Fibroblast of the aortic adventitia (primary cell): Measurements from ENCODE around the gene FGF14. TPM values are rescaled to one million over a fixed set of nuclear protein-coding genes. Genes with fewer than 3 reads are reported as not detected.

Experiments
- DNase-seq: peaks from one replicate; pipeline ENCODE4 v3.0.0-alpha.2; 2010; ENCODE audit warnings: low read depth
- H3K4me3 ChIP-seq: 2 replicates; pipeline ENCODE4 v1.5.1; 2011; ENCODE audit warnings: low read depth, mild to moderate bottlenecking, control low read depth, low read length, moderate library complexity
- CTCF ChIP-seq: IDR thresholded peaks from 2 replicates; pipeline ENCODE4 v1.5.1; 2011; ENCODE audit warnings: mild to moderate bottlenecking, low read length, control low read depth, inconsistent platforms; ENCODE audit not compliant: insufficient read depth
- total RNA-seq: library from RNA; depleted of rRNA; stranded (reverse); fragments of >200 nt; gene quantifications from 2 replicates; pipeline ENCODE4 v1.2.3, GENCODE V29; 2012; ENCODE audit warnings: low replicate concordance

Gene FGF14
- total RNA-seq, 1 donor, result 1.4 TPM

- no peak for DNase-seq
- H3K4me3 ChIP-seq, result no peak overlapping the region
- no peak for TF ChIP-seq CTCF
Measured at GRCh38 chr13:102347490-102347889, 54.4 kb downstream of the FGF14 start.

- TF ChIP-seq CTCF, result no peak
- no peak overlapping the region for H3K4me3 ChIP-seq
- DNase-seq, result no peak
Measured at GRCh38 chr13:102346769-102347168, 55.1 kb downstream of the FGF14 start.

- DNase-seq, result no peak
- H3K4me3 ChIP-seq, result no peak overlapping the region
- no peak for TF ChIP-seq CTCF
Measured at GRCh38 chr13:102344410-102344809, 57.4 kb downstream of the FGF14 start.

- DNase-seq, result no peak
- H3K4me3 ChIP-seq, result no peak overlapping the region
- no peak for TF ChIP-seq CTCF
Measured at GRCh38 chr13:102333320-102334198, 68.3 kb downstream of the FGF14 start.

- no peak for TF ChIP-seq CTCF
- DNase-seq, result no peak
- H3K4me3 ChIP-seq, result no peak overlapping the region
Measured at GRCh38 chr13:102328909-102329308, 72.9 kb downstream of the FGF14 start.

GRCh38 chr13:102327119-102327617 lies 74.7 kb downstream of the FGF14 start:
- no peak for TF ChIP-seq CTCF
- H3K4me3 ChIP-seq, result no peak overlapping the region
- no peak for DNase-seq
